OCI-LY3 (cell line): ENCODE measurements around the gene TUBGCP2.

ENCODE experiments used
- H2AFZ ChIP-seq: fragments of 200-600, 300-600 bp; shearing (Covaris generic); 2 replicates; pipeline ENCODE4 v1.6.0; 2014; ENCODE audit warnings: antibody characterized with exemption, low read depth, low read length
- H3K27ac ChIP-seq: fragments of 200-600, 300-600 bp; sonication (generic); 2 replicates; pipeline ENCODE4 v1.5.1; 2014; ENCODE audit warnings: mild to moderate bottlenecking, low read length, moderate library complexity, mixed read lengths
- H3K27me3 ChIP-seq: fragments of 200-600, 300-600 bp; sonication (generic); 2 replicates; pipeline ENCODE4 v1.6.1; 2014; ENCODE audit warnings: low read depth, low read length, mixed read lengths
- H3K36me3 ChIP-seq: fragments of 200-600, 300-600 bp; sonication (generic); replicated peaks from 2 replicates; pipeline ENCODE3; 2014; ENCODE audit warnings: low read depth, low read length, mixed read lengths
- H3K4me1 ChIP-seq: fragments of 300-600, 200-600 bp; sonication (generic); 2 replicates; pipeline ENCODE4 v1.6.1; 2014; ENCODE audit warnings: low read length, mixed read lengths
- H3K4me2 ChIP-seq: fragments of 200-600, 300-600 bp; sonication (generic); 2 replicates; pipeline ENCODE4 v1.6.1; 2014; ENCODE audit warnings: low read length, mixed read lengths
- H3K4me3 ChIP-seq: fragments of 300-600, 200-600 bp; sonication (generic); 2 replicates; pipeline ENCODE4 v1.5.1; 2014; ENCODE audit warnings: antibody characterized with exemption, mild to moderate bottlenecking, low read length, moderate library complexity
- H3K79me2 ChIP-seq: fragments of 300-600, 200-600 bp; shearing (Covaris generic); 2 replicates; pipeline ENCODE4 v1.6.1; 2014; ENCODE audit warnings: mild to moderate bottlenecking, low read length, mixed read lengths
- H3K9ac ChIP-seq: fragments of 300-600, 200-600 bp; shearing (Covaris generic); 2 replicates; pipeline ENCODE4 v1.6.0; 2014; ENCODE audit warnings: mild to moderate bottlenecking, low read length, moderate library complexity
- H3K9me3 ChIP-seq: fragments of 200-600, 300-600 bp; shearing (Covaris generic); 2 replicates; pipeline ENCODE4 v1.6.1; 2014; ENCODE audit warnings: low read length, mixed read lengths; ENCODE audit not compliant: insufficient read depth
- H4K20me1 ChIP-seq: fragments of 200-600, 300-600 bp; sonication (generic); 2 replicates; pipeline ENCODE4 v1.6.1; 2016; ENCODE audit warnings: low read length, mixed read lengths; ENCODE audit not compliant: insufficient read depth
- EZH2phosphoT487 ChIP-seq: fragments of 200-600 bp; shearing (Covaris generic); IDR thresholded peaks from 2 replicates; pipeline ENCODE4 v1.6.1; 2018; ENCODE audit warnings: antibody characterized with exemption, mixed run types, low read depth
- TF ChIP-seq, protein P1 (sequence below): fragments of 200-600, 300-600 bp; sonication (generic); IDR thresholded peaks from 2 replicates; pipeline ENCODE4 v1.5.1; 2014; ENCODE audit warnings: antibody characterized with exemption, low read length, low read depth

TUBGCP2 gene

GRCh38 chr10:133297504-133297903 is 11.2 kb downstream of the TUBGCP2 start:
- Histone ChIP-seq H3K4me2 (no peak overlapping the region), H3K9me3 (no peaks in the 10 kb centered on the region), H2AFZ (no peak overlapping the region), H4K20me1 (no peaks in the 10 kb centered on the region), H3K9ac (no peak overlapping the region), H3K36me3 (peaks cover 9% of the 10 kb centered on the region), H3K4me1 (no peaks in the 10 kb centered on the region), H3K27ac (no peak overlapping the region), H3K79me2 (no peaks in the 10 kb centered on the region), H3K4me3 (no peak overlapping the region), H3K27me3 (no peaks in the 10 kb centered on the region)
- TF ChIP-seq, protein P1, sequence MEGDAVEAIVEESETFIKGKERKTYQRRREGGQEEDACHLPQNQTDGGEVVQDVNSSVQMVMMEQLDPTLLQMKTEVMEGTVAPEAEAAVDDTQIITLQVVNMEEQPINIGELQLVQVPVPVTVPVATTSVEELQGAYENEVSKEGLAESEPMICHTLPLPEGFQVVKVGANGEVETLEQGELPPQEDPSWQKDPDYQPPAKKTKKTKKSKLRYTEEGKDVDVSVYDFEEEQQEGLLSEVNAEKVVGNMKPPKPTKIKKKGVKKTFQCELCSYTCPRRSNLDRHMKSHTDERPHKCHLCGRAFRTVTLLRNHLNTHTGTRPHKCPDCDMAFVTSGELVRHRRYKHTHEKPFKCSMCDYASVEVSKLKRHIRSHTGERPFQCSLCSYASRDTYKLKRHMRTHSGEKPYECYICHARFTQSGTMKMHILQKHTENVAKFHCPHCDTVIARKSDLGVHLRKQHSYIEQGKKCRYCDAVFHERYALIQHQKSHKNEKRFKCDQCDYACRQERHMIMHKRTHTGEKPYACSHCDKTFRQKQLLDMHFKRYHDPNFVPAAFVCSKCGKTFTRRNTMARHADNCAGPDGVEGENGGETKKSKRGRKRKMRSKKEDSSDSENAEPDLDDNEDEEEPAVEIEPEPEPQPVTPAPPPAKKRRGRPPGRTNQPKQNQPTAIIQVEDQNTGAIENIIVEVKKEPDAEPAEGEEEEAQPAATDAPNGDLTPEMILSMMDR, result no peak
- no peak for TF ChIP-seq EZH2phosphoT487

- peaks cover 9% of the 10 kb centered on the region for H3K36me3 ChIP-seq
- H3K27ac ChIP-seq, result no peak overlapping the region
- H4K20me1 ChIP-seq, result no peaks in the 10 kb centered on the region
- H3K79me2 ChIP-seq, result no peaks in the 10 kb centered on the region
- TF ChIP-seq EZH2phosphoT487, result no peak
- TF ChIP-seq, protein P1, result no peak
- no peaks in the 10 kb centered on the region for H3K9me3 ChIP-seq
- no peak overlapping the region for H3K4me2 ChIP-seq
- no peak overlapping the region for H3K9ac ChIP-seq
- no peaks in the 10 kb centered on the region for H3K4me1 ChIP-seq
- H2AFZ ChIP-seq, result no peak overlapping the region
- no peaks in the 10 kb centered on the region for H3K27me3 ChIP-seq
- H3K4me3 ChIP-seq, result no peak overlapping the region
These were observed 13.0 kb downstream of the TUBGCP2 start for GRCh38 chr10:133295426-133296320.

- Histone ChIP-seq H3K36me3 (peaks cover 6% of the 10 kb centered on the region), H3K9ac (no peak overlapping the region)
These were observed 14.5 kb downstream of the TUBGCP2 start for GRCh38 chr10:133294189-133294588.

DNA sequence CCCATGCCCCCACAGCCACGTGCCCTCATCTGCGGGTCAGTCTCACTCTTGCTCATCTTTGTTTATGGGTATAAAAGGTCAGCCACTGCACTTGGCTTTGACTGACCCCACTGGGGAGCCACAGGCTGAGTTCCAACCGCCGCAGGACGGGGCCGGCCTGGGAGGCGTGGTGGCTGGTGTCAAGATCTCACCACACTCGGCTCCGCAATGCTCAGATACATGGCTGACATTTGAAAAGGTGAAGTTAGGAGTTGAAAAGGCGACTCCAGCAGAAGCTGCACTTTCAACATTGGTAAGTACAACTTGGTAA is 14.9 kb downstream of the TUBGCP2 start:
- Histone ChIP-seq H3K79me2 (no peaks in the 10 kb centered on the region), H3K9ac (no peak overlapping the region), H4K20me1 (no peaks in the 10 kb centered on the region), H3K4me3 (no peak overlapping the region), H3K4me1 (no peaks in the 10 kb centered on the region), H3K27ac (no peak overlapping the region), H3K27me3 (no peaks in the 10 kb centered on the region), H3K36me3 (peaks cover 6% of the 10 kb centered on the region), H3K9me3 (no peaks in the 10 kb centered on the region), H3K4me2 (no peak overlapping the region), H2AFZ (no peak overlapping the region)
- TF ChIP-seq, protein P1, result no peak
- TF ChIP-seq EZH2phosphoT487, result no peak

More at GRCh38 chr10:133294189-133294588, 14.5 kb downstream of the TUBGCP2 start:
- TF ChIP-seq, protein P1, result no peak
- TF ChIP-seq EZH2phosphoT487, result no peak
- no peak overlapping the region for H3K4me2 ChIP-seq
- no peaks in the 10 kb centered on the region for H4K20me1 ChIP-seq
- no peaks in the 10 kb centered on the region for H3K4me1 ChIP-seq
- no peak overlapping the region for H3K27ac ChIP-seq
- H3K79me2 ChIP-seq, result no peaks in the 10 kb centered on the region
- no peak overlapping the region for H3K4me3 ChIP-seq
- H3K9me3 ChIP-seq, result no peaks in the 10 kb centered on the region
- no peaks in the 10 kb centered on the region for H3K27me3 ChIP-seq
- no peak overlapping the region for H2AFZ ChIP-seq
